HCT116 (cell line): ENCODE results near the gene TNFRSF21. TPM values are rescaled to one million over a fixed set of nuclear protein-coding genes. Genes with fewer than 3 reads are reported as not detected.

Source experiments
- ATAC-seq: fragments of 200-7000 bp; cut with Tn5 transposase; 2 replicates; pipeline ENCODE4 v1.9.1; 2020; ENCODE audit warnings: mild to moderate bottlenecking, moderate library complexity
- BruUV-seq: library from RNA; stranded (reverse); fragments of 400-500 nt; replicated peaks from 2 replicates; lab custom pipeline; 2021; lab: Mats Ljungman, UMichigan
- CTCF ChIA-PET: fragments of 300-600 bp; sonication (Branson Sonifier 250); formaldehyde crosslinking; loops from one replicate; lab custom pipeline; 2021; ENCODE audit warnings: antibody characterized with exemption; lab: Charles Lee
- POLR2A ChIA-PET: fragments of 300-600, 350-600 bp; sonication (Branson Sonifier 250); formaldehyde crosslinking; loops from one replicate; lab custom pipeline; 2021; ENCODE audit warnings: antibody characterized with exemption; lab: Charles Lee
- RAD21 ChIA-PET, 2 experiments: fragments of 300-600 bp; sonication (Branson Sonifier 250); formaldehyde crosslinking; loops; one replicate each; lab custom pipeline; 2023; ENCODE audit warnings: low total read pairs in 2 of 2; ENCODE audit not compliant: uncharacterized antibody in 2 of 2, unreplicated experiment in 2 of 2, low non-redundant PET in 1 of 2; lab: Charles Lee
- DNase-seq: peaks from one replicate; pipeline ENCODE4 v3.0.0-alpha.2; 2010; ENCODE audit warnings: low read depth, low spot score
- H2AFZ ChIP-seq: fragments of 200-600 bp; shearing (Covaris generic), sonication (generic); 2 replicates; pipeline ENCODE4 v1.6.1; 2017; ENCODE audit warnings: low read depth, mixed run types, mixed read lengths, antibody characterized with exemption, low read length; ENCODE audit not compliant: poor library complexity, severe bottlenecking
- H3K27ac ChIP-seq: 2 replicates; pipeline ENCODE4 v1.5.1; 2012; ENCODE audit warnings: low read depth, low read length
- H3K27me3 ChIP-seq: fragments of 200-600 bp; sonication (generic); 2 replicates; pipeline ENCODE4 v1.6.1; 2016; ENCODE audit warnings: mixed run types, low read length, mixed read lengths; ENCODE audit not compliant: insufficient read depth
- H3K36me3 ChIP-seq, 2 experiments: fragments of 200-500 bp in 1 of 2; fragments of 200-600 bp in 1 of 2; sonication (Bioruptor generic) in 1 of 2; sonication (generic) in 1 of 2; 2 replicates each; pipeline versions ENCODE4 v1.5.1 to v1.6.1; 2014 to 2016; ENCODE audit warnings: low read length in 2 of 2, inconsistent platforms in 1 of 2, mixed read lengths in 1 of 2, mixed run types in 1 of 2; ENCODE audit not compliant: insufficient read depth in 2 of 2, control insufficient read depth in 1 of 2
- H3K4me1 ChIP-seq, 2 experiments: fragments of 200-600 bp in 1 of 2; sonication (generic) in 1 of 2; 2 replicates each; pipeline versions ENCODE4 v1.5.1 to v1.6.1; 2012 to 2017; ENCODE audit warnings: low read length in 2 of 2, inconsistent platforms in 1 of 2, mild to moderate bottlenecking in 1 of 2, mixed read lengths in 1 of 2, mixed run types in 1 of 2, moderate library complexity in 1 of 2; ENCODE audit not compliant: insufficient read depth in 2 of 2, control insufficient read depth in 1 of 2
- H3K4me2 ChIP-seq: fragments of 200-600 bp; sonication (generic); 2 replicates; pipeline ENCODE4 v1.6.1; 2017; ENCODE audit warnings: mixed run types, low read length, mixed read lengths
- H3K4me3 ChIP-seq, 2 experiments: fragments of 200-600 bp in 1 of 2; sonication (generic) in 1 of 2; replicated peaks in 1 of 2; 2 replicates each; pipeline ENCODE4 v1.5.1; 2011 to 2016; ENCODE audit warnings: low read length in 2 of 2, control low read depth in 1 of 2, low read depth in 1 of 2, mild to moderate bottlenecking in 1 of 2, mixed read lengths in 1 of 2, mixed run types in 1 of 2
- H3K79me2 ChIP-seq: fragments of 200-600 bp; sonication (generic); 2 replicates; pipeline ENCODE4 v1.6.1; 2017; ENCODE audit warnings: mild to moderate bottlenecking, mixed run types, low read length, moderate library complexity, mixed read lengths; ENCODE audit not compliant: insufficient read depth
- H3K9ac ChIP-seq: fragments of 200-600 bp; sonication (generic); 2 replicates; pipeline ENCODE4 v1.6.1; 2016; ENCODE audit warnings: low read length, mixed read lengths
- H3K9me2 ChIP-seq: fragments of 200-600 bp; sonication (generic), shearing (Covaris generic); 2 replicates; pipeline ENCODE4 v1.6.1; 2017; ENCODE audit warnings: mixed run types, mild to moderate bottlenecking, moderate library complexity; ENCODE audit not compliant: insufficient read depth
- H3K9me3 ChIP-seq, 2 experiments: fragments of 200-500 bp in 1 of 2; fragments of 200-600 bp in 1 of 2; sonication (Bioruptor generic) in 1 of 2; sonication (generic) in 1 of 2; 2 replicates each; pipeline ENCODE4 v1.6.1; 2014 to 2017; ENCODE audit warnings: low read length in 2 of 2, mixed read lengths in 2 of 2, inconsistent platforms in 1 of 2, low read depth in 1 of 2, mild to moderate bottlenecking in 1 of 2, mixed run types in 1 of 2, moderate library complexity in 1 of 2; ENCODE audit not compliant: control insufficient read depth in 1 of 2, insufficient read depth in 1 of 2
- H4K20me1 ChIP-seq: fragments of 200-600 bp; sonication (generic), shearing (Covaris generic); 2 replicates; pipeline ENCODE4 v1.6.1; 2017; ENCODE audit warnings: mixed run types, mild to moderate bottlenecking, moderate library complexity; ENCODE audit not compliant: insufficient read depth
- CBX3 ChIP-seq: IDR thresholded peaks from 2 replicates; pipeline ENCODE4 v1.6.1; 2012; ENCODE audit warnings: low read depth
- CEBPB ChIP-seq: IDR thresholded peaks from 2 replicates; pipeline ENCODE4 v1.6.1; 2012; ENCODE audit warnings: low read depth
- ELF1 ChIP-seq: IDR thresholded peaks from 2 replicates; pipeline ENCODE4 v1.6.1; 2012; ENCODE audit warnings: low read depth, borderline replicate concordance
- EZH2 ChIP-seq: fragments of 200-600 bp; sonication (generic); IDR thresholded peaks from 2 replicates; pipeline ENCODE4 v1.6.1; 2017; ENCODE audit warnings: antibody characterized with exemption, mixed run types
- MAX ChIP-seq: IDR thresholded peaks from 2 replicates; pipeline ENCODE4 v1.6.1; 2012
- POLR2AphosphoS5 ChIP-seq: IDR thresholded peaks from 2 replicates; pipeline ENCODE4 v1.6.1; 2011; ENCODE audit warnings: mild to moderate bottlenecking, low read depth, low read length, moderate library complexity
- SIN3A ChIP-seq: IDR thresholded peaks from 2 replicates; pipeline ENCODE4 v1.6.1; 2012; ENCODE audit warnings: low read depth
- SP1 ChIP-seq: IDR thresholded peaks from 2 replicates; pipeline ENCODE4 v1.6.1; 2012; ENCODE audit warnings: low read depth
- ZBTB33 ChIP-seq: IDR thresholded peaks from 2 replicates; pipeline ENCODE4 v1.6.1; 2011; ENCODE audit warnings: mild to moderate bottlenecking, low read length, moderate library complexity; ENCODE audit not compliant: insufficient replicate concordance; ENCODE audit errors: extremely low read depth
- ZFX ChIP-seq: fragments of 450-650 bp; IDR thresholded peaks from 2 replicates; pipeline ENCODE4 v1.6.1; 2017
- ZNF274 ChIP-seq: fragments of 200-500 bp; sonication (Bioruptor generic); IDR thresholded peaks from 2 replicates; pipeline ENCODE4 v1.6.1; 2014; ENCODE audit warnings: mild to moderate bottlenecking, low read depth, low read length, inconsistent platforms
- intact Hi-C: fragments of 100-400 bp; cut with micrococcal nuclease; formaldehyde crosslinking; loops from 2 replicates; pipeline ENCODE4 v1.10.0; 2022
- total RNA-seq: library from RNA; stranded (reverse); gene quantifications from one replicate; pipeline ENCODE4 v1.2.1, GENCODE V29; 2021; ENCODE audit not compliant: unreplicated experiment
- TF ChIP-seq, protein P1 (sequence below), 3 experiments: fragments of 200-600 bp in 1 of 3; sonication (generic) in 1 of 3; IDR thresholded peaks in 2 of 3; conservative IDR thresholded peaks in 1 of 3; 2 replicates each; pipeline ENCODE4 v1.5.1; 2012 to 2017; ENCODE audit warnings: low read depth in 2 of 3, low read length in 2 of 3, antibody characterized with exemption in 1 of 3, borderline replicate concordance in 1 of 3, control low read depth in 1 of 3, mild to moderate bottlenecking in 1 of 3, mixed read lengths in 1 of 3, mixed run types in 1 of 3, moderate library complexity in 1 of 3; ENCODE audit not compliant: insufficient read depth in 1 of 3
- TF ChIP-seq, protein P2 (sequence below): IDR thresholded peaks from 2 replicates; pipeline ENCODE4 v1.6.1; 2012

TNFRSF21 gene
- total RNA-seq, 1 experiment from 2014 or later = 48.3 TPM

DNA sequence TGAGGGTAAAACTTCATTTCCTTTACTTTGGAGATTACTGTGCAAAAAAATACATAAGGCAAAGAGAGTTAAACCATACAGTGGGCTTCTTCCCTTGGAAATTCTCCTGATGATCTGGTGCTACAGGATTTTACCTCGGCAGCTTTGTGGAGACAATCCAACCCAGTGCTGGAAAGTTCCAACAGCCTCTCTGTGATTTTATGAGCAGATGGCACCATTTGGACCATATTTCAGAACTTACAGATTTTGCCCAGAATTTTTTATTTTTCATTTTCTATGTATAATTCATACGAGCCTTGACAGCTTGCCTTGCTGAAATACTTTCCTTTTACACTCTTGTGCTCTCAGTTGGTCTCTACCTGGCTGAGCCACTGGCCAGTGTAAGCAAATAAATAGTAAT lies 43.3 kb upstream of the TNFRSF21 start:
- H3K4me1 ChIP-seq = no peaks in the 10 kb centered on the region
- H3K27me3 ChIP-seq = no peaks in the 10 kb centered on the region
- no peak overlapping the region for H3K9ac ChIP-seq
- RAD21 ChIA-PET = no interaction called here
- POLR2A ChIA-PET = no interaction called here
- no peak overlapping the region for H3K4me2 ChIP-seq
- no peak overlapping the region for H3K4me3 ChIP-seq
- TF ChIP-seq ZFX (no peak), ZNF274 (no peak), POLR2AphosphoS5 (no peak), EZH2 (no peak), MAX (no peak), CBX3 (no peak), CEBPB (no peak), ZBTB33 (no peak), SP1 (no peak), ELF1 (no peak), SIN3A (no peak)
- TF ChIP-seq, protein P1, sequence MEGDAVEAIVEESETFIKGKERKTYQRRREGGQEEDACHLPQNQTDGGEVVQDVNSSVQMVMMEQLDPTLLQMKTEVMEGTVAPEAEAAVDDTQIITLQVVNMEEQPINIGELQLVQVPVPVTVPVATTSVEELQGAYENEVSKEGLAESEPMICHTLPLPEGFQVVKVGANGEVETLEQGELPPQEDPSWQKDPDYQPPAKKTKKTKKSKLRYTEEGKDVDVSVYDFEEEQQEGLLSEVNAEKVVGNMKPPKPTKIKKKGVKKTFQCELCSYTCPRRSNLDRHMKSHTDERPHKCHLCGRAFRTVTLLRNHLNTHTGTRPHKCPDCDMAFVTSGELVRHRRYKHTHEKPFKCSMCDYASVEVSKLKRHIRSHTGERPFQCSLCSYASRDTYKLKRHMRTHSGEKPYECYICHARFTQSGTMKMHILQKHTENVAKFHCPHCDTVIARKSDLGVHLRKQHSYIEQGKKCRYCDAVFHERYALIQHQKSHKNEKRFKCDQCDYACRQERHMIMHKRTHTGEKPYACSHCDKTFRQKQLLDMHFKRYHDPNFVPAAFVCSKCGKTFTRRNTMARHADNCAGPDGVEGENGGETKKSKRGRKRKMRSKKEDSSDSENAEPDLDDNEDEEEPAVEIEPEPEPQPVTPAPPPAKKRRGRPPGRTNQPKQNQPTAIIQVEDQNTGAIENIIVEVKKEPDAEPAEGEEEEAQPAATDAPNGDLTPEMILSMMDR (IDR thresholded peaks at IDR 0.05 in 2 of 3, conservative IDR thresholded peaks at IDR 0.05 in 1 of 3; ENCODE audit: borderline replicate concordance in 1 of 3, insufficient read depth in 1 of 3, low read depth in 2 of 3, low read length in 2 of 3) = no peak
- TF ChIP-seq, protein P2, sequence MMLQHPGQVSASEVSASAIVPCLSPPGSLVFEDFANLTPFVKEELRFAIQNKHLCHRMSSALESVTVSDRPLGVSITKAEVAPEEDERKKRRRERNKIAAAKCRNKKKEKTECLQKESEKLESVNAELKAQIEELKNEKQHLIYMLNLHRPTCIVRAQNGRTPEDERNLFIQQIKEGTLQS = no peak
- H3K79me2 ChIP-seq = no peaks in the 10 kb centered on the region
- H3K9me3 ChIP-seq = no peaks in the 10 kb centered on the region
- H2AFZ ChIP-seq = no peak overlapping the region
- DNase-seq (no peak), ATAC-seq (no peak)
- no TSS peak for BruUV-seq
- H3K9me2 ChIP-seq = no peaks in the 10 kb centered on the region
- no peaks in the 10 kb centered on the region for H3K36me3 ChIP-seq
- no peaks in the 10 kb centered on the region for H4K20me1 ChIP-seq
- CTCF ChIA-PET = no interaction called here
- intact Hi-C loops = no loop called here
- no peak overlapping the region for H3K27ac ChIP-seq
